Caco-2 (cell line): ENCODE data around the gene KLF13. TPM values are rescaled to one million over a fixed set of nuclear protein-coding genes. Genes with fewer than 3 reads are reported as not detected.

Source experiments
- BruUV-seq: library from RNA; stranded (reverse); fragments of 400-500 nt; replicated peaks from 2 replicates; lab custom pipeline; 2021; lab: Mats Ljungman, UMichigan
- CTCF ChIA-PET: fragments of 300-600 bp; sonication (Branson Sonifier 250); formaldehyde crosslinking; loops from one replicate; lab custom pipeline; 2022; ENCODE audit warnings: antibody characterized with exemption; lab: Charles Lee
- POLR2A ChIA-PET: fragments of 300-600 bp; sonication (Branson Sonifier 250); formaldehyde crosslinking; loops from one replicate; lab custom pipeline; 2022; ENCODE audit warnings: antibody characterized with exemption; lab: Charles Lee
- DNase-seq, 2 experiments: peaks; one replicate each; pipeline versions ENCODE4 v3.0.0 to v3.0.0-alpha.2; 2020 to 2022
- H3K27me3 ChIP-seq: replicated peaks from 2 replicates; pipeline ENCODE4 v1.6.0; 2011; ENCODE audit warnings: low read length; ENCODE audit not compliant: control insufficient read depth, insufficient read depth
- H3K36me3 ChIP-seq: 2 replicates; pipeline ENCODE4 v1.5.1; 2011; ENCODE audit warnings: low read length; ENCODE audit not compliant: control insufficient read depth, insufficient read depth
- H3K4me1 ChIP-seq: fragments of 250-450 bp; sonication (Bioruptor Pico); 2 replicates; pipeline ENCODE4 v1.5.1; 2020; ENCODE audit warnings: mild to moderate bottlenecking
- H3K4me3 ChIP-seq: 2 replicates; pipeline ENCODE4 v1.5.1; 2011; ENCODE audit warnings: low read depth, mild to moderate bottlenecking, control low read depth, low read length
- H3K9me3 ChIP-seq: fragments of 250-450 bp; sonication (Bioruptor Pico); 2 replicates; pipeline ENCODE4 v1.5.1; 2020; ENCODE audit warnings: mild to moderate bottlenecking, moderate library complexity
- H3K27ac Mint-ChIP-seq: one replicate; pipeline ENCODE4 v1.8.0; 2022; ENCODE audit warnings: mixed read lengths; ENCODE audit not compliant: unreplicated experiment
- H3K27me3 Mint-ChIP-seq: one replicate; pipeline ENCODE4 v1.8.0; 2022; ENCODE audit warnings: mixed read lengths; ENCODE audit not compliant: insufficient read depth, unreplicated experiment
- H3K36me3 Mint-ChIP-seq: one replicate; pipeline ENCODE4 v1.8.0; 2022; ENCODE audit warnings: mild to moderate bottlenecking, mixed read lengths; ENCODE audit not compliant: insufficient read depth, unreplicated experiment
- H3K4me1 Mint-ChIP-seq: one replicate; pipeline ENCODE4 v1.8.0; 2022; ENCODE audit warnings: low read depth, mixed read lengths; ENCODE audit not compliant: unreplicated experiment
- H3K4me3 Mint-ChIP-seq: one replicate; pipeline ENCODE4 v1.8.0; 2022; ENCODE audit warnings: mild to moderate bottlenecking, moderate library complexity, mixed read lengths; ENCODE audit not compliant: unreplicated experiment
- H3K9me3 Mint-ChIP-seq: one replicate; pipeline ENCODE4 v1.8.0; 2022; ENCODE audit warnings: mixed read lengths; ENCODE audit not compliant: unreplicated experiment
- CTCF ChIP-seq, 2 experiments: fragments of 200-600 bp in 1 of 2; IDR thresholded peaks; 1 replicate in 1 of 2; 2 replicates in 1 of 2; pipeline versions ENCODE4 v1.5.1 to v1.8.0; 2011 to 2022; ENCODE audit warnings: antibody characterized with exemption in 1 of 2, control low read depth in 1 of 2, inconsistent platforms in 1 of 2, low read depth in 1 of 2, low read length in 1 of 2, mild to moderate bottlenecking in 1 of 2, moderate library complexity in 1 of 2; ENCODE audit not compliant: insufficient read depth in 1 of 2, severe bottlenecking in 1 of 2, unreplicated experiment in 1 of 2
- intact Hi-C: fragments of 100-400 bp; cut with micrococcal nuclease; formaldehyde crosslinking; loops from one replicate; pipeline ENCODE4 v1.10.0; 2022; ENCODE audit not compliant: unreplicated experiment
- total RNA-seq: library from RNA; stranded (reverse); gene quantifications from 2 replicates; pipeline ENCODE4 v1.2.3, GENCODE V29; 2022

The KLF13 gene
- total RNA-seq, 1 experiment from 2014 or later = 18.8 TPM

- POLR2A ChIA-PET = no interaction called here
- no peak for TF ChIP-seq CTCF (IDR thresholded peaks at IDR 0.05; ENCODE audit: insufficient read depth in 1 of 2, low read depth in 1 of 2, low read length in 1 of 2, severe bottlenecking in 1 of 2, unreplicated experiment in 1 of 2)
- 0 out of 2 replicates have a peak, but pooled peaks cover 10% of the 10 kb centered on the region for H3K4me1 ChIP-seq
- Mint-ChIP-seq H3K9me3 (no peaks in the 10 kb centered on the region), H3K27ac (no peak overlapping the region), H3K36me3 (no peaks in the 10 kb centered on the region), H3K4me1 (peaks cover 4% of the 10 kb centered on the region), H3K4me3 (no peak overlapping the region), H3K27me3 (no peaks in the 10 kb centered on the region)
- no peaks in the 10 kb centered on the region for H3K27me3 ChIP-seq
- no TSS peak for BruUV-seq
- H3K9me3 ChIP-seq = no peaks in the 10 kb centered on the region
- no peak for DNase-seq
- CTCF ChIA-PET = interaction anchor here (0.6 kb wide), 1 partner anchor 17 kb away, joined by 4 read pairs; no protein-coding TSS in a partner anchor
- H3K36me3 ChIP-seq = no peaks in the 10 kb centered on the region
- no peak overlapping the region for H3K4me3 ChIP-seq
- intact Hi-C loops = loop anchor here (5.0 kb wide), 1 partner anchor 75 kb away; no protein-coding TSS in a partner anchor
These were observed 35.3 kb downstream of the KLF13 start for GRCh38 chr15:31361764-31362515.

- no peak overlapping the region for H3K4me3 ChIP-seq
- no TSS peak for BruUV-seq
- ChIA-PET CTCF (interaction anchor here (0.6 to 0.7 kb wide), 2 partner anchors 50 to 431 kb away, joined by 4 to 5 read pairs; no protein-coding TSS in a partner anchor), POLR2A (no interaction called here)
- Mint-ChIP-seq H3K27me3 (no peaks in the 10 kb centered on the region), H3K9me3 (no peaks in the 10 kb centered on the region), H3K4me1 (peaks cover 2% of the 10 kb centered on the region), H3K27ac (no peak overlapping the region), H3K4me3 (no peak overlapping the region), H3K36me3 (no peaks in the 10 kb centered on the region)
- H3K4me1 ChIP-seq = 0 out of 2 replicates have a peak, but pooled peaks cover 10% of the 10 kb centered on the region
- TF ChIP-seq CTCF (IDR thresholded peaks at IDR 0.05; ENCODE audit: insufficient read depth in 1 of 2, low read depth in 1 of 2, low read length in 1 of 2, severe bottlenecking in 1 of 2, unreplicated experiment in 1 of 2) = no peak
- DNase-seq = no peak
- no peaks in the 10 kb centered on the region for H3K27me3 ChIP-seq
- H3K36me3 ChIP-seq = no peaks in the 10 kb centered on the region
- intact Hi-C loops = loop anchor here (5.0 kb wide), 1 partner anchor 74 kb away; no protein-coding TSS in a partner anchor
- no peaks in the 10 kb centered on the region for H3K9me3 ChIP-seq
These were observed 36.3 kb downstream of the KLF13 start for GRCh38 chr15:31362886-31363285.

GRCh38 chr15:31364301-31365031 is 37.8 kb downstream of the KLF13 start:
- CTCF ChIA-PET = interaction anchor here (2.4 kb wide), 1 partner anchor 71 kb away, joined by 20 read pairs; no protein-coding TSS in a partner anchor
- no peak overlapping the region for H3K27ac Mint-ChIP-seq
- DNase-seq = peak in 1 of 2 experiments; percentile 65
- H3K9me3 Mint-ChIP-seq = no peaks in the 10 kb centered on the region
- H3K27me3 Mint-ChIP-seq = no peaks in the 10 kb centered on the region
- no peaks in the 10 kb centered on the region for H3K36me3 Mint-ChIP-seq
- Histone ChIP-seq H3K9me3 (no peaks in the 10 kb centered on the region), H3K36me3 (no peaks in the 10 kb centered on the region), H3K27me3 (no peaks in the 10 kb centered on the region), H3K4me1 (0 out of 2 replicates have a peak, but pooled peaks cover 10% of the 10 kb centered on the region), H3K4me3 (no peak overlapping the region)
- no peak overlapping the region for H3K4me3 Mint-ChIP-seq
- no peaks in the 10 kb centered on the region for H3K4me1 Mint-ChIP-seq
- no peak for TF ChIP-seq CTCF (IDR thresholded peaks at IDR 0.05; ENCODE audit: insufficient read depth in 1 of 2, low read depth in 1 of 2, low read length in 1 of 2, severe bottlenecking in 1 of 2, unreplicated experiment in 1 of 2)
- POLR2A ChIA-PET = no interaction called here
- intact Hi-C loops = loop anchor here (5.0 kb wide), 1 partner anchor 73 kb away; no protein-coding TSS in a partner anchor
- no TSS peak for BruUV-seq
